NCI-H1092 (cell line): ENCODE measurements around the gene SHKBP1.
A peak's percentile ranks its signal among the peaks of the same experiment; 100 is the strongest.
"Not testable (repeated sequence)": the region's sequence is repeated elsewhere in the genome, so short reads cannot be mapped to it uniquely, and the experiment has no call there.

ENCODE experiments used
- DNase-seq: peaks from one replicate; lab custom pipeline; 2025; lab: John Stamatoyannopoulos, UW

SHKBP1 gene

DNA sequence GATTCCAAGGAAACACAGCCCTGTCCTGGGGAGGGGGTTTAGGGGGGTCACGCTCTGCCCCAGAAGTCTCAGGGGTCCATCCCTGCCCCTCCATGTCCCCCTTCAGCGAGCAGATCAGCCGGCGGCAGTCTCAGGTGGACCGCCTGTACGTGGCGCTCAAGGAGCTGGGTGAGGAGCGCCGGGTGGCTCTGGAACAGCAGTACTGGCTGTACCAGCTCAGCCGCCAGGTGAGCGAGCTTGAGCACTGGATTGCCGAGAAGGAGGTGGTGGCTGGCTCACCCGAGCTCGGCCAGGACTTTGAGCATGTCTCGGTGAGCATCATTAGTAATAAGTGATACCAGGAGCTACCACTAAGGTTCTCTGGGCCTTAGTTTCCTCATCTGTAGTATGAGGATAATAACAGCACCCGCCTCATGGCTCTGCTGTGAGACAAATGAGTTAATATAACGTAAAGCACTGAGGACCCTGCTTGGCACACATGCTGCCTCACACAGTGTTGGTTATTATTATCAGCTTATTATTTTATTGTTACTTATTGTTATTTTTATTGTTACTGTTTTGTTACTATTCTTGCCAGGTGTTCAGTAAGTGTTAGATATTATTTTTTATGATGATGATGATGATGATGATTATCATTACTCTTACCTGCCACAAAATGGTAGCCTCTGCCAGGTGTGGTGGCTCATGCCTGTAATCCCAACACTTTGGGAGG is 20.5 kb upstream of the SHKBP1 start:
- no peak for DNase-seq

DNA sequence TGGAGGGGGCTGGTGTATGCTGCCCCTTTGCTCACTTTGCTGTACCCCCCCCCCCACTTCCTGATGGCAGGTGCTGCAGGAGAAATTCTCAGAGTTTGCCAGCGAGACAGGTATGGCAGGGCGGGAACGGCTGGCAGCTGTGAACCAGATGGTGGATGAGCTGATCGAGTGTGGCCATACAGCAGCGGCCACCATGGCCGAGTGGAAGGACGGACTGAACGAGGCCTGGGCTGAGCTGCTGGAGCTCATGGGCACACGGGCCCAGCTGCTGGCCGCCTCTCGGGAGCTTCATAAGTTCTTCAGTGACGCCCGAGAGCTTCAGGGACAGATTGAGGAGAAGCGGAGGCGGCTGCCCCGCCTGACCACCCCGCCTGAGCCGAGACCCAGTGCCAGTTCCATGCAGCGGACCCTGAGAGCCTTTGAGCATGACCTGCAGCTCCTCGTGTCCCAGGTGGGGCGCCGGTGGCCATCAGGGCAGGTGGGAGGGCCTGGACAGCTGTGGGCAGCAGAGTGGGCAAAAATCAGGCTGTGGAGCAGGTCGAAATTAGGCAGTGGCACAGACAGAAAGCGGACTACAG is 19.6 kb upstream of the SHKBP1 start:
- no peak for DNase-seq

DNA sequence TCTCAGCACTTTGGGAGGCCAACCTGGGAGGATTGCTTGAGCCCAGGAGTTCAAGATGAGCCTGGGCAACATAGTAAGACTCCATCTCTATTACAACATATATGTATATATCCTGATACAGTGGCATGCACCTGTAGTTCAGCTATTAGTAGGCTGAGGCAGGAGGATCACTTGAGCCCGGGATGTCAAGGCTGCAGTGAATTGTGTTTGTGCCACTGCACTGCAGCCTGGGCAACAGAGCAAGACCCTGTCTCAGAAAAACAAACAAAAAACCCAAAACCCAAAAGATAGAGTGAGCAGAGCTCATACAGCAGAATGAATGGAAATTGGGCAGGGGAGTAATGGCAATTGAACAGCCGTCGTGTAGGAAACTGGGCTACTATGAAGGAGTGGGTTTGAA is 17.3 kb upstream of the SHKBP1 start:
- DNase-seq: no peak

DNA sequence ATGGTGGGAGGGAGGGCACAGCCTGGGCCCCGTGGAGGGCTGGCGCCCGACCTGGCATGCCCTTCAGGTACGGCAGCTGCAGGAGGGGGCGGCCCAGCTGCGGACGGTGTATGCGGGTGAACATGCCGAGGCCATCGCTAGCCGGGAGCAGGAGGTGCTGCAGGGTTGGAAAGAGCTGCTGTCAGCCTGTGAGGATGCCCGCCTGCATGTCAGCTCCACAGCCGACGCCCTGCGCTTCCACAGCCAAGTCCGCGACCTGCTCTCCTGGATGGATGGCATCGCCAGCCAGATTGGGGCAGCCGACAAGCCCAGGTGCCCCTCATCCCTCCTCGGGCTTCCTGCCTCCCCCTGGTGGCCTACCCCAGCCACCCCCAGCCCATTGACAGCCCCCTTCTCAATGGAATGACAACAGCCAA is 16.6 kb upstream of the SHKBP1 start:
- DNase-seq: no peak

DNA sequence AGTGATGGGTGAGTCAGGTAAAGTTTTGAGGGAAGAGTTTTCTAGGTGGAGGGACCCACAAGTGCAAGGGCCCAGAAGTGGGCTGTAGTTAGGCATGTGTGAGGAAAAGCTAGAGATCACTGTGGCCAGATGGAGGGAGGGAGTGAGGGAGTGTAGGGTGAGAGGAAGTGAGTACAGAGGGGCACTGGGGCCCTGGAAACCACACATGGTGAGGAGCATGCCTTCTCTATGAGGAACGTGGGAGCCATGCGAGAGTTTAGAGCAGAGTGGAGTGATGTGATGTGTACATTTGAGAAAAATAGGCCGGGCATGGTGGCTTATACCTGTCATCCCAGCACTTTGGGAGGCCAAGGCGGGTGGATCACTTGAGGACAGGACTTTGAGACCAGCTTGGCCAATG is 14.7 kb upstream of the SHKBP1 start:
- DNase-seq: no peak

DNA sequence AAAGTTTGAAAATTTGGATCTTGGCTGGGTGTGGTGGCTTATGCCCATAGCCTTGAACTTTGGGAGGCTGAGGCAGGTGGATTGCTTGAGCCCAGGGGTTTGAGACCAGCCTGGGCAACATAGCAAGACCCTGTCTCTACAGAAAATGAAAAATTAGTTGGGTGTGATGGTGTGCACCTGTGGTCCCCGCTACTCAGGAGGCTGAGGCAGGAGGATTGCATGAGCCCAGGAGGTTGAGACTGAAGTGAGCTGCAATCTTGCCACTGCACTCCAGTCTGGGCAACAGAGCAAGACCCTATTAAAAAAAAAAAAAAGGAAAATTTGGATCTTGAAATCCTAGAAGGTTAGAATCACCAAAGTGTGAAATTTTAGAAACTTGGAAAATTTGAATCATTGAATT is 12.1 kb upstream of the SHKBP1 start:
- not testable (repeated sequence) for DNase-seq

DNA sequence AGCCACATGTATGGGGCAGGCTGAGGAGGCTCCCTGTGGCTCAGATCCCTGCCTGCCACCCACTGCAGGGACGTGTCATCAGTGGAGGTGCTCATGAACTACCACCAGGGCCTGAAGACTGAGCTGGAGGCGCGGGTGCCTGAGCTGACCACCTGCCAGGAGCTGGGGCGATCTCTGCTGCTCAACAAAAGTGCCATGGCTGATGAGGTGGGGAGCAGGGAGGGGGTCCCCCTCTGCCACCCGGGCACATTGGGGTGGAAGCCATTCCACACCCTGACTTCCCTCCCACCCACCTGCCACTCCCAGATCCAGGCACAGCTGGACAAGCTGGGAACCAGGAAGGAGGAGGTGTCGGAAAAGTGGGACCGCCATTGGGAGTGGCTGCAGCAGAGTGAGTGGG is 11.3 kb upstream of the SHKBP1 start:
- no peak for DNase-seq

DNA sequence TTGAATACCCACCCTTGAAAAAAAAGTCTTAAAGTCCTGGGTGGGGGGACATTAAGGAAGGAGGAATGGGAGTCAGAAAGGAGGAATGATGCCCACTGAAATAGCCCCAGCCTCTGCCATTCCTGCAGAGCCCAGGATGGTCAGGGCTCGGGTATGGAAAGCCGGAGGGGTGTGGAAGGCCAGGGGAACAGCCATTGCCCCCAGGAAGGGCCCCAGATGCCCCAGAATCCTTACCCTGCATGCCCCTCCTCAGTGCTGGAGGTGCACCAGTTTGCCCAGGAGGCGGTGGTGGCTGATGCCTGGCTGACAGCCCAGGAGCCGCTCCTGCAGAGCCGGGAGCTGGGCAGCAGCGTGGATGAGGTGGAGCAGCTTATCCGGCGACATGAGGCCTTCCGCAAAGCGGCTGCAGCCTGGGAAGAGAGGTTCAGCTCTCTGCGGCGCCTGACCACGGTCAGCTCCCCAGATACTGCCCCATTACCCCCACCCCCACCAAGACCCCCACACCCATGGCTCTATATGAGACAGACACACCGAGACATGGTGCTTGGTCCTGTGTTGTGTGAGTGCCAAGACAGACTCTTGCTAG is 10.7 kb upstream of the SHKBP1 start:
- DNase-seq: no peak

DNA sequence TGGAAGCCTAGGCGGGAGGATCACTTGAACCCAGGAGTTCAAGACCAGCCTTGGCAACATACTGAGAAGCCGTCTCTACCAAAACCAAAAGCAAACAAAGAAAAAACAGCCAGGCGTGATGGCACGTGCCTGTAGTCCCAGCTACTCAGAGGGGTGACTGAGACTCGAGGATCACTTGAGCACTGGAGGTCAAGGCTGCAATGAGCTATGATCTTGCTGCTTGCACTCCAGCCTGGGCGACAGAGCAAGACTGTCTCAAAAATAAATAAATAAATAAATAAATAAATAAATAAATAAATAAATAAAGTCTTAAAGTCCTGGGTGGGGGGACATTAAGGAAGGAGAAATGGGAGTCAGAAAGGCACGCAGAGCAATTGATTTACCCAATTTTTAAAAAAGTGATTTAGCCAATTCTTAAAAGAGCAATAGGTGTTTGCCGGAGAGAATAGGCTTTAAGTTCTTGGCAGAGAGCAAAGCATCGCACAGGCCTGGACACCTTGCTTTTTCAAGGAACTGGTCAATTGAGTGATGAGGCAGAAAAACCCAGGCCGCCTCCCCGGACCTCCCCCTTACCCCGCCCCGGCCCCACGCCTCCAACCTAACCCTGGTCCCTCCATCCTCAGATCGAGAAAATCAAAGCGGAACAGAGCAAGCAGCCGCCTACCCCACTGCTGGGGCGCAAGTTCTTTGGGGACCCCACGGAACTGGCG is 9.5 kb upstream of the SHKBP1 start:
- no peak for DNase-seq

DNA sequence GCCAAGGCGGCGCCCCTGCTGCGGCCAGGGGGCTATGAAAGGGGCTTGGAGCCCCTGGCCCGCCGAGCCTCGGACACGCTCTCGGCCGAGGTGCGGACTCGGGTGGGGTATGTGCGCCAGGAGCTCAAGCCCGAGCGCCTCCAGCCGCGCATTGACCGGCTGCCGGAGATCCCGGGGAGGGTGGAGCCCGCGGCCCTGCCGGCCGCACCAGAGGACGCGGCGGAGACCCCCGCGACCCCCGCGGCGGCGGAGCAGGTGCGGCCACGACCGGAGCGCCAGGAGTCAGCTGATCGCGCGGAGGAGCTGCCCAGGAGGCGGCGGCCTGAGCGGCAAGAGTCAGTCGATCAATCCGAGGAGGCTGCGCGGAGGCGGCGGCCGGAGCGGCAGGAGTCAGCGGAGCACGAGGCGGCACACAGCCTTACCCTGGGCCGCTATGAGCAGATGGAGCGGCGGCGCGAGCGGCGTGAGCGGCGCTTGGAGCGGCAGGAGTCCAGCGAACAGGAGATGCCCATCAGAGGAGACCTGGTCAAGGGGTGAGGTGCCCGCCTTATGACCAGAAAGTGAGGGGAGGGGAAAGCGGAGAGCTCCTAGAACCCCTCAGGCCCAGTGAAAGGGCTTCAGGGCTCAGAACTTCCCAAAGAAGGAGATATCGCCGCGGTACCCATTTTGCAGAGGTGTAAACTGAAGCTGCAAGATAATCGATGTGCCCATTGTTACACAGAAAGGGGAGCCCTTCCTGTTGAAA is 8.8 kb upstream of the SHKBP1 start:
- no peak for DNase-seq

DNA sequence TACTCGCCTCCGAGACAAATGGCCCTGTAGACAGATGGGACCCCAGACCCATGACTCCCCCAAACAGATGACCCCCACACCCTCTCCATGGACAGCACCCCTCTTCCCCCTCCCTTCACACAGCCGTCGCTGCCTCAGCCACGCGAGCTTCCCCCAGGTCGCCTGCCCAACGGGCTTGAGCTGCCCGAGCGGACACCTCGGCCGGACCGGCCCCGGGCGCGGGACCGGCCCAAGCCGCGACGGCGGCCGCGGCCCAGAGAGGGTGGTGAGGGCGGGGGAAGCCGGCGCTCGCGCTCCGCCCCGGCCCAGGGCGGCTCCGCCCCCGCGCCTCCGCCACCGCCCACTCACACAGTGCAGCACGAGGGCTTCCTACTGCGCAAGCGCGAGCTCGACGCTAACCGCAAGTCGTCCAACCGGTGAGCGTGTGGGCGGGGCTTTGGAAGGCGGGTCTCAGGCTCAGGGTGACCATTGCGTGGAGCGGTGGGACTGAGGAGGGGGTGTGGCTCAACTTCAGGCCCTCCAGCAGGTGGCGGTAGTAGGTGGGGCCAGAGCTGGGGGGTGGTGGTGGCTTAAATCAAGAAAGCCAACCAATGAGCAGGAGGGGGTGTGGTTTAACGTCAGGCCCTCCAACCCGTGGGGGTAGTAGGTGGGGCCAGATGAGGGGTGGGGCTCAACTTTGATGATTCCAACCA is 6.2 kb upstream of the SHKBP1 start:
- peak; percentile 95 for DNase-seq

DNA sequence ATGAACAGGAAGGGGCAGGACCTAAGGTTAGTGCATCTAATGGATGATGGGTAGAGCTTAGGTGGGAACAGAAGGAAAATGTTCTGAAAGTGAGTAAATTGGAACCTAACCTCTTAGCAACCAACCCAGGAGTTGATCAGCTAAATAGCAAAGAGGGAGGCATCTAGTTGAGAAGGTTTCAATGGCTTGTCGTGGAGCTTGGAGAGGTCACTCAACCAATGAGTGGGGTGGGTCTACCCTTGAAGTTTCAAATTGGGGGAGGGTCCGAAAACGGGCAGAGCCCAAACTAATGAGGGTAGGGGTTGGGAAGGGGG is 5.7 kb upstream of the SHKBP1 start:
- no peak for DNase-seq

DNA sequence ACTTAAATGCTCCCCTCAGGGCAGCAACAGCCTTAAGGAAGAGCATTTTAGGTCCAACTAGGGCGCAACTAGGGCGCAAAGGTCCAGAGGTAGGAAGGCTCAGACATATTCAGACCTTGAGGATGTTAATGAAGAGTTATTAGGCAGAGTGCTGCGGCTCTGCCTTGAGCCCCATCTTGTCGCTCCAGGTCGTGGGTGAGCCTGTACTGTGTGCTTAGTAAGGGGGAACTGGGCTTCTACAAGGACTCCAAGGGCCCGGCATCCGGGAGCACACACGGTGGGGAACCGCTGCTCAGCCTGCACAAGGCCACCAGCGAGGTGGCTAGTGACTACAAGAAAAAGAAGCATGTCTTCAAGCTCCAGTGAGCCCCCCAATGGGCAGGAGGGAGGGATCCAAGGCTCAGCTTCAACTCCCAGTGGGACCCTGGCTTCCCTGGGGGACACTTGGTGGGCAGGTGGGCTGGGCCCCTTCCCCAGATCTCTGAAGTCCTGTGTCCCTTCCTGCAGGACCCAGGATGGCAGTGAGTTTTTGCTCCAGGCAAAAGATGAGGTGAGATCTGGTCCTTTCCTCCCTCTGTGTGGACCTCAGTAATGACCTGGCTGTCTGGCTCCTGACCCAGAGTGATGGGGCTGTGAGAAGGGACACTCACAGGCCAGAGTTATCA is 4.7 kb upstream of the SHKBP1 start:
- no peak for DNase-seq

DNA sequence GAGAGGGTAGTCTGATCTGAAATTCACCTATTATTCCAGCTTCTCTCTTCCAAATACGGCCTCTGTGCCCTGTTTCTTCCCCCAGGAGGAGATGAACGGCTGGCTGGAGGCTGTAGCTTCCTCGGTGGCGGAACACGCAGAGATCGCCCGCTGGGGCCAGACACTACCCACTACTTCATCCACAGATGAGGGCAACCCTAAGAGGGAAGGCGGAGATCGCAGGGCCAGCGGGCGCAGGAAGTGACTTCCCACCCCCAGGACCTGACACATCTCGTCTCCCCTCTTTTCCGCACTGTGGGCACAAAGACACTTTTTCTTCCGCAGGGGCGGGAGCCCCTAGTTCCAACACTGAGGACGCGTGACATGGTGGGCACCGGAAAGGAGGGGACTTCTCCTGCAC is 1.3 kb upstream of the SHKBP1 start:
- DNase-seq: no peak

DNA sequence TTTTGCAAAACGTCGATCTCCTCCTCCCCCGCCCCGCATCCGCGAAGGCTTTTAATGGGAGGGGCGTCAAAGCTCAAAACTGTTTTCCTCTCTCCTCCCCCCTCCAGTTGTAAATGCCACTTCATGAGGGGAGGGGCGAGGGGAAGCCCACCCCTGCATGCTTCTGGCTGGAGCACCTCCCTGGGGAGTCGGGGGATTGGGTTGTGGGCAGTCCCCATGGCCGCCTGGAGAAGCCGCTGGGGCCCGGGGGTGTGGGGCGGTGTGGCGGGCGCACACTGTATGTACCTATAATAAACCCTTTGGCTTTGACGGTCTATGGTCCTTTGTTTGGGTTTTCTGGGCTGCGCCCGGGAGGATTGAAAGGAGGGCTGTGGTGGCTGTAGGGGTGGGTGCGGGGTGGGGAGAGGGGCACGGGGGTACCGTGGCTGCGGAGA is 505 bp upstream of the SHKBP1 start:
- no peak for DNase-seq

DNA sequence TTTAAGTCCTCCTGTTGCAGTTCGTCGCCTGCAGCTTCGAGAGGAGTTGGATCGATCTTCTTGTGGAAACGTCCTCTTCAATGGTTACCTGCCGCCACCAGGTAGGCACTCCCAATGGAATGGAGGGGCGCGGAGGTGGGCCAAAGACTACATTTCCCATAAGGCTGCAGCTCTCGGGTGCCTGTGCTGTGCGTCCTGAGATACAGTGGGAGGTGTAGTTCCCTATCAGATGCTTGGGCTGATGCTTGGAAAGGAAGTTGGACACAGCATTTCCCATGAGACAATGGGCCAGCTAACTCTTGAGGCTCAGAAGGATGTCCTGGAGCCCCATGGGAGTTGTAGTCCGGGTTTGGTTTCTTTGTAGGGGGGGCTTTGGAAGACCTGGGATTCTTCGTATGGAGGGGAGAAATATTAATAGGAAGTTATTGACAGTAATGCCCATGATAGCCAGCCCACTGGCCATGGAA is 1.8 kb downstream of the SHKBP1 start:
- DNase-seq: no peak

DNA sequence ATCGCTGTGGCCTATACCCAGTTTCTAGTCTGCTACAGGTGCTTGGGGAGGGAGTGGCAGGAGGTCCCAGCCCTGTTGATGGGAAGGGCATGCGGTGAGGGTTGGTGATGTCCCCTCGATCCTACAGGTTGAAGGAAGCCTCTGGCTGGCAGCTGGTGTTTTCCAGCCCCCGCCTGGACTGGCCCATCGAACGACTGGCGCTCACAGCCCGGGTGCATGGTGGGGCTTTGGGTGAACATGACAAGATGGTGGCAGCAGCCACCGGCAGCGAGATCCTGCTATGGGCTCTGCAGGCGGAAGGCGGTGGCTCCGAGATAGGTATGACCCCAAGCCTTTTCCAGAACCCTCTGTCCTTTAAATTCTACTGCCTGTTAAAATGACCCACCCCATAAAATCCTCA is 3.9 kb downstream of the SHKBP1 start:
- DNase-seq: no peak

DNA sequence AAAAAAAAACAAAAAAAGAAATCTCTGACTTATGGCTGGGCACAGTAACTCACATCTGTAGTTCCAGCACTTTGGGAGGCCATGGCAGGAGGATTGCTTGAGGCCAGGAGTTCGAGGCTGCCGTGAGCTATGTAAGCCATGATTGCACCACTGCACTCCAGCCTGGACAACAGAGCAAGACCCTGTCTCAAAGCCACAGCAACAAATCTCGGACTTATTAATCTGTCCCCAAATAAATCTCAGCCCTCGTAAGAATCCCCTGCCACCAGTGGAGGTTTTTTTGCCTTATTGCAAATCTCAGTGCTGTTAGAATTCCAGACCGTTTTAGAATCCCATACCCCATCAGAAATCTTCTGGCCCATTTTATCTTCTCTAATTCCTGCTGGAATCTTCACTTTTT is 4.9 kb downstream of the SHKBP1 start:
- DNase-seq: no peak

DNA sequence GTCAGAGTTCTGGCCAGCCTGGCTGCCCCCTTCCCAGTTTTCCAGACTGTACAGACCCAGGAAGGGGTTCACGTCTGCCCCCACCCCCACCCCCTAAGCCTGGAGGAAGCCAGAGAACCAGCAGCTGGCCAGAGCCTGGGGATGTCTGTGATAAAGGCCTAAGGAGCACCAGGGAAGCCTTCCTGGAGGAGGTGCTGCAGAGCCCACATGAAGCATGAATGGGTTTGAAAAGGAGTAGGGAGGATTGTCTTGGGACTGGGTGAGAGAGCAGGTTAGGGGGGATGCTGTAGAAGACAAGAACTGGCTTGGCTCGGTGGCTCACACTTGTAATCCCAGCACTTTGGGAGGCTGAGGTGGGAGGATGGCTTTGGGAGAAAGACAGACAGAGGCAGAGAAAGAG is 5.8 kb downstream of the SHKBP1 start:
- no peak for DNase-seq

DNA sequence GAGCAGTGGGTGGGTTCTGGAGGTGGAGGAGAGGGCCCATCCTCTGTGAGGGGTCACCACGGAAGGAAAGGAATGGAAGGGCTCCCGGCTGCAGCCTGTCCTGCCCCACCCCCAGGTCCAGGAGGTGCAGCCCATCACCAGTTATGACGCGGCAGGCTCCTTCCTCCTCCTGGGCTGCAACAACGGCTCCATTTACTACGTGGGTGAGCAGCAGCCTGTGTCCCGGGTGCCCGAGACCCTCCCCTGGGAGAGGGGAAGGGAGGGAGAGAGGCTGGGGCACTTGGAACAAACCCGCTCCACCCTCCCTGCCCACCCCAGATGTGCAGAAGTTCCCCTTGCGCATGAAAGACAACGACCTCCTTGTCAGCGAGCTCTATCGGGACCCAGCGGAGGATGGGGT is 6.6 kb downstream of the SHKBP1 start:
- DNase-seq: no peak

DNA sequence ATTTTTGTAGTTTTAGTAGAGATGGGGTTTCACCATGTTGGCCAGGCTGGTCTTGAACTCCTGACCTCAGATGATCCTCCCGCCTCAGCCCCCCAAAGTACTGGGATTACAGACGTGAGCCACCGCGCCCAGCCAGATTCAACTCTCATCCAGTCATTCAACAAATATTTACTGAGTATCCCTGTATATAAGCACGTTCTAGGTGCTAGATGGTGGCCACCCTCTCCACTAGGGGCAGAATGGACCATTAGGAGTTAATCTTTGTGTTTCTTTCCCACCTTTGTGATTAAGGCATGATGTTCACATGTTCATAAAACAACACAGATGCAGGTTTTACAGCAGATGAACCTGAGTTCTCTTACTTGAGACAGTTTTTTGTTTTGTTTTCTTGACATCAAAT is 7.3 kb downstream of the SHKBP1 start:
- no peak for DNase-seq
